CD14-positive monocyte (primary cell): ENCODE data around the gene MEGF8. TPM values are rescaled to one million over a fixed set of nuclear protein-coding genes. Genes with fewer than 3 reads are reported as not detected.

Source experiments
- DNase-seq, 3 donors: peaks; one replicate each; pipeline ENCODE4 v3.0.0-alpha.2; 2011 to 2022
- H2AFZ ChIP-seq: 2 replicates; pipeline ENCODE4 v1.6.0; 2012; ENCODE audit warnings: mild to moderate bottlenecking, low read depth, low read length, inconsistent platforms; ENCODE audit not compliant: insufficient read depth, poor library complexity, severe bottlenecking
- H3K27ac ChIP-seq, 2 donors: 1 replicate in 1 of 2; 2 replicates in 1 of 2; pipeline ENCODE4 v1.5.1; 2012 to 2013; ENCODE audit warnings: low read length in 2 of 2, control low read depth in 1 of 2, inconsistent platforms in 1 of 2, low read depth in 1 of 2, mild to moderate bottlenecking in 1 of 2
- H3K27me3 ChIP-seq, 2 donors: one replicate each; pipeline versions ENCODE4 v1.6.0 to v1.6.1; 2011 to 2013; ENCODE audit warnings: low read length in 2 of 2; ENCODE audit not compliant: control insufficient read depth in 2 of 2, insufficient read depth in 2 of 2
- H3K36me3 ChIP-seq, 2 donors: replicated peaks in 1 of 2; 1 replicate in 1 of 2; 2 replicates in 1 of 2; pipeline versions ENCODE4 v1.5.1 to v1.6.1; 2012 to 2013; ENCODE audit warnings: low read length in 2 of 2, control low read depth in 1 of 2, inconsistent platforms in 1 of 2, mild to moderate bottlenecking in 1 of 2; ENCODE audit not compliant: insufficient read depth in 2 of 2, control insufficient read depth in 1 of 2
- H3K4me1 ChIP-seq, 2 donors: 1 replicate in 1 of 2; 2 replicates in 1 of 2; pipeline versions ENCODE4 v1.5.1 to v1.6.1; 2012 to 2013; ENCODE audit warnings: low read length in 2 of 2, control low read depth in 1 of 2, inconsistent platforms in 1 of 2, mild to moderate bottlenecking in 1 of 2, moderate library complexity in 1 of 2; ENCODE audit not compliant: insufficient read depth in 2 of 2, control insufficient read depth in 1 of 2
- H3K4me2 ChIP-seq: replicated peaks from 2 replicates; pipeline ENCODE3; 2012; ENCODE audit warnings: low read length, moderate library complexity, mild to moderate bottlenecking; ENCODE audit not compliant: poor library complexity, severe bottlenecking; ENCODE audit errors: extremely low read depth
- H3K4me3 ChIP-seq, 3 experiments: fragments of 200-600 bp in 1 of 3; sonication (generic) in 1 of 3; replicated peaks in 1 of 3; 1 replicate in 2 of 3; 2 replicates in 1 of 3; pipeline ENCODE4 v1.5.1; 2011 to 2013; ENCODE audit warnings: low read length in 3 of 3, mild to moderate bottlenecking in 3 of 3, control low read depth in 2 of 3, low read depth in 2 of 3, inconsistent platforms in 1 of 3, moderate library complexity in 1 of 3
- H3K79me2 ChIP-seq: 2 replicates; pipeline ENCODE4 v1.6.0; 2012; ENCODE audit warnings: mild to moderate bottlenecking, control low read depth, inconsistent platforms, low read length, moderate library complexity; ENCODE audit not compliant: insufficient read depth
- H3K9ac ChIP-seq: 2 replicates; pipeline ENCODE4 v1.6.0; 2017; ENCODE audit warnings: low read length, mild to moderate bottlenecking; ENCODE audit not compliant: insufficient read depth, poor library complexity, severe bottlenecking
- H3K9me3 ChIP-seq, 2 donors: replicated peaks in 1 of 2; 1 replicate in 1 of 2; 2 replicates in 1 of 2; pipeline versions ENCODE4 v1.5.1 to v1.6.1; 2012 to 2013; ENCODE audit warnings: low read length in 2 of 2, control low read depth in 1 of 2; ENCODE audit not compliant: control insufficient read depth in 1 of 2, insufficient read depth in 1 of 2
- H4K20me1 ChIP-seq: 2 replicates; pipeline ENCODE4 v1.6.0; 2012; ENCODE audit warnings: mild to moderate bottlenecking, low read length, control low read depth, moderate library complexity; ENCODE audit not compliant: insufficient read depth
- H3K27ac Mint-ChIP-seq, 7 donors: one replicate each; pipeline ENCODE4 v1.8.0; 2020; ENCODE audit warnings: mild to moderate bottlenecking in 7 of 7, mixed read lengths in 7 of 7, moderate library complexity in 6 of 7, inconsistent platforms in 2 of 7
- H3K27me3 Mint-ChIP-seq, 3 donors: one replicate each; pipeline ENCODE4 v1.8.0; 2021 to 2022; ENCODE audit warnings: low read depth in 3 of 3, mild to moderate bottlenecking in 3 of 3, mixed read lengths in 3 of 3, moderate library complexity in 3 of 3, inconsistent platforms in 1 of 3
- H3K36me3 Mint-ChIP-seq, 2 donors: one replicate each; pipeline ENCODE4 v1.8.0; 2020; ENCODE audit warnings: mixed read lengths in 2 of 2, inconsistent platforms in 1 of 2, mild to moderate bottlenecking in 1 of 2
- H3K4me1 Mint-ChIP-seq: one replicate; pipeline ENCODE4 v1.8.0; 2020; ENCODE audit warnings: mild to moderate bottlenecking, mixed read lengths
- H3K4me3 Mint-ChIP-seq, 2 donors: one replicate each; pipeline ENCODE4 v1.8.0; 2020; ENCODE audit warnings: mild to moderate bottlenecking in 2 of 2, mixed read lengths in 2 of 2, moderate library complexity in 1 of 2
- H3K9me3 Mint-ChIP-seq, 7 donors: one replicate each; pipeline ENCODE4 v1.8.0; 2020 to 2022; ENCODE audit warnings: mixed read lengths in 7 of 7, mild to moderate bottlenecking in 6 of 7, moderate library complexity in 6 of 7, inconsistent platforms in 2 of 7
- CTCF ChIP-seq: fragments of 200-600 bp; IDR thresholded peaks from one replicate; pipeline ENCODE4 v1.8.0; 2022; ENCODE audit warnings: antibody characterized with exemption, mild to moderate bottlenecking
- WGBS: methylation state at CpG from one replicate; pipeline ENCODE4 v1.1.5; 2013; ENCODE audit warnings: missing lambda C conversion rate; ENCODE audit not compliant: insufficient coverage; 5-methylcytosine and 5-hydroxymethylcytosine counted together
- intact Hi-C, 2 donors: fragments of 100-400 bp; cut with micrococcal nuclease; formaldehyde crosslinking; loops; one replicate each; pipeline versions ENCODE4 v1.15.0 to v1.15.1; 2023
- polyA plus RNA-seq, 3 donors: library from polyadenylated mRNA; depleted of rRNA in 1 of 3; unstranded in 2 of 3; stranded (reverse) in 1 of 3; fragments of 300-500 nt in 2 of 3; fragments of >200 nt in 1 of 3; fragmentation: Illumina TruSeq in 2 of 3; gene quantifications; 1 replicate in 2 of 3; 2 replicates in 1 of 3; pipeline ENCODE4 v1.2.3, GENCODE V29; 2012 to 2021

MEGF8 gene
- polyA plus RNA-seq, 3 donors = 0.15 to 2.7 (median 0.27) TPM

- Mint-ChIP-seq H3K9me3 (no peaks in the 10 kb centered on the region), H3K4me1 (peaks cover 45% of the 10 kb centered on the region), H3K27ac (peak overlapping the region in 5 of 7 donors; percentile 12 to 83 (median 62)), H3K36me3 (peaks cover 38 to 60% of the 10 kb centered on the region in 2 donors), H3K27me3 (peaks cover 0 to 5% (median 0%) of the 10 kb centered on the region in 3 donors), H3K4me3 (peak overlapping the region in 1 of 2 donors; percentile 67)
- TF ChIP-seq CTCF = no peak
- Histone ChIP-seq H3K36me3 (peaks cover 40 to 59% of the 10 kb centered on the region in 2 donors), H3K9me3 (no peaks in the 10 kb centered on the region), H3K4me1 (peaks cover 27 to 58% of the 10 kb centered on the region in 2 donors), H4K20me1 (peaks cover 66% of the 10 kb centered on the region), H3K79me2 (peaks cover 86% of the 10 kb centered on the region), H2AFZ (no peak overlapping the region), H3K4me2 (no peak overlapping the region), H3K9ac (no peak overlapping the region), H3K4me3 (no peak overlapping the region), H3K27me3 (no peaks in the 10 kb centered on the region), H3K27ac (no peak overlapping the region)
- intact Hi-C loops = no loop called here
- DNase-seq = peak in 1 of 3 donors; percentile 4
- no CpG with 5 or more reads among the region's 3 CpGs for WGBS
These were observed 49.2 kb upstream of the MEGF8 start for GRCh38 chr19:42276284-42276683.

GRCh38 chr19:42276821-42277220, 48.6 kb upstream of the MEGF8 start:
- no peak overlapping the region for H3K27ac ChIP-seq
- H3K4me1 ChIP-seq = peaks cover 29 to 58% of the 10 kb centered on the region in 2 donors
- H2AFZ ChIP-seq = no peak overlapping the region
- peak overlapping the region in 2 of 7 donors; percentile 20 to 54 for H3K27ac Mint-ChIP-seq
- H3K4me3 Mint-ChIP-seq = no peak overlapping the region
- H3K27me3 Mint-ChIP-seq = peaks cover 0 to 5% (median 2%) of the 10 kb centered on the region in 3 donors
- H3K4me2 ChIP-seq = no peak overlapping the region
- DNase-seq = no peak
- 97% methylated on average over 2 of the region's 4 CpGs for WGBS
- no peaks in the 10 kb centered on the region for H3K27me3 ChIP-seq
- H3K4me3 ChIP-seq = no peak overlapping the region
- H3K9ac ChIP-seq = no peak overlapping the region
- H3K9me3 ChIP-seq = no peaks in the 10 kb centered on the region
- H3K36me3 Mint-ChIP-seq = peaks cover 35 to 55% of the 10 kb centered on the region in 2 donors
- no peak for TF ChIP-seq CTCF
- peaks cover 72% of the 10 kb centered on the region for H4K20me1 ChIP-seq
- no peaks in the 10 kb centered on the region for H3K9me3 Mint-ChIP-seq
- peaks cover 86% of the 10 kb centered on the region for H3K79me2 ChIP-seq
- intact Hi-C loops = no loop called here
- peaks cover 39 to 58% of the 10 kb centered on the region in 2 donors for H3K36me3 ChIP-seq
- peaks cover 41% of the 10 kb centered on the region for H3K4me1 Mint-ChIP-seq
